H1 (cell line): Measurements from ENCODE around the gene MALSU1. TPM values are rescaled to one million over a fixed set of nuclear protein-coding genes. Genes with fewer than 3 reads are reported as not detected.

Experiments
- CBX5 ChIP-seq: fragments of 300-800, 300-1000 bp; sonication (generic); IDR thresholded peaks from 2 replicates; pipeline ENCODE4 v1.7.1; 2016; ENCODE audit warnings: antibody characterized with exemption, low read length, low read depth
- CEBPB ChIP-seq: IDR thresholded peaks from 2 replicates; pipeline ENCODE4 v1.6.1; 2012; ENCODE audit warnings: low read depth, low read length
- EZH2 ChIP-seq: fragments of 200-600 bp; sonication (generic); IDR thresholded peaks from 2 replicates; pipeline ENCODE4 v1.7.1; 2012; ENCODE audit warnings: low read depth, mild to moderate bottlenecking, moderate library complexity, low read length, inconsistent platforms; ENCODE audit not compliant: severe bottlenecking
- HDAC6 ChIP-seq: IDR thresholded peaks from one replicate; pipeline ENCODE4 v1.7.1; 2012; ENCODE audit warnings: low read depth, mild to moderate bottlenecking, inconsistent platforms, low read length, moderate library complexity
- MAFK ChIP-seq: IDR thresholded peaks from 2 replicates; pipeline ENCODE4 v1.6.1; 2012; ENCODE audit warnings: low read depth, mild to moderate bottlenecking, improper control_type of control experiment, low read length
- NRF1 ChIP-seq: IDR thresholded peaks from 2 replicates; pipeline ENCODE4 v1.6.1; 2011; ENCODE audit warnings: mild to moderate bottlenecking, low read depth, low read length, improper control_type of control experiment
- RAD21 ChIP-seq, 2 experiments: IDR thresholded peaks in 1 of 2; conservative IDR thresholded peaks in 1 of 2; 2 replicates each; pipeline ENCODE4 v1.6.1; 2011; ENCODE audit warnings: low read depth in 2 of 2, low read length in 2 of 2, improper control_type of control experiment in 1 of 2, inconsistent platforms in 1 of 2, mild to moderate bottlenecking in 1 of 2, moderate library complexity in 1 of 2
- TBP ChIP-seq: IDR thresholded peaks from 2 replicates; pipeline ENCODE4 v1.6.1; 2011; ENCODE audit warnings: low read depth, low read length, improper control_type of control experiment
- polyA plus RNA-seq, 7 experiments: library from polyadenylated mRNA; depleted of rRNA in 3 of 7; stranded (reverse) in 5 of 7; unstranded in 2 of 7; fragments of >200 nt in 5 of 7; fragments of 200-250 nt in 2 of 7; gene quantifications; 1 replicate in 5 of 7; 2 replicates in 1 of 7; 4 replicates in 1 of 7; pipeline versions ENCODE4 v1.2.1 to v1.2.3, GENCODE V29; 2011 to 2013; ENCODE audit warnings: missing spikeins in 2 of 7, mixed read lengths in 2 of 7
- total RNA-seq: library from RNA; stranded (reverse); fragmentation: NEBNext Ultra II Directional; extraction: Animal tissue kit (Norgen Biotek cat#: 25700); gene quantifications from 2 replicates; pipeline ENCODE4 v1.2.1, GENCODE V29; 2021
- TF ChIP-seq, protein P1 (sequence below): IDR thresholded peaks from 2 replicates; pipeline ENCODE4 v1.6.1; 2011; ENCODE audit warnings: low read length, improper control_type of control experiment

The MALSU1 gene
- total and polyA plus RNA-seq, 2 of the 8 experiments (the other 6 are each of a cell fraction or from before 2014, with no cell fraction given): 73.5 to 84.0 TPM

DNA sequence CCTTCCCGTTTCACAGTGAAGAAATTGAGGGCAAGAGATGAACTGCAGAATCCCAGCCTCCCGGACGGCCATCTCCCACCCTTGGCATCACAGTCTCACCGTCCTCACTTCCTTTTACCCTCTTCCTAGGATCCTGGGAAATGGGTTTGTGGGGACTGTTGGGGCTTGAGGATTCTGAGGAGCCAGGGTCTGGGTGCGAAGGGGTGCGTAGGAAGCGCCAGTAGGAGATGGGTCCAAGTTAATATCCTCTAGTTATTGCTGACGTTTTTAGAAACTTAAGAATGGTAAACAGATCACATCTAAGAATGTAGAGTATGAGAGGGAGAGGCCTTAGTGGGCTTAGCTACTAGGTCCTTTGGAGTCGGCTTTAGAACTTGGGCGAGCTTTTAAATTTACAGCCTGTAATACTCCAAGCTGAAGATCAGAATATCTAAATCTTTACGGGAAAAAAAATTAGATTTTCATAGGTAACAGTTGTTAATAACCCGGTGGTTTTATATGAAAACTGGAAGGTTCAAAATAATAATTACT, 696 bp downstream of the MALSU1 start (continued):
- no peak for TF ChIP-seq RAD21 (IDR thresholded peaks at IDR 0.05 in 1 of 2, conservative IDR thresholded peaks at IDR 0.05 in 1 of 2; ENCODE audit: low read depth in 2 of 2, low read length in 2 of 2)
- no peak for TF ChIP-seq CEBPB
- TF ChIP-seq CBX5: no peak
- no peak for TF ChIP-seq NRF1
- TF ChIP-seq TBP: no peak
- TF ChIP-seq EZH2: no peak
- TF ChIP-seq, protein P1, sequence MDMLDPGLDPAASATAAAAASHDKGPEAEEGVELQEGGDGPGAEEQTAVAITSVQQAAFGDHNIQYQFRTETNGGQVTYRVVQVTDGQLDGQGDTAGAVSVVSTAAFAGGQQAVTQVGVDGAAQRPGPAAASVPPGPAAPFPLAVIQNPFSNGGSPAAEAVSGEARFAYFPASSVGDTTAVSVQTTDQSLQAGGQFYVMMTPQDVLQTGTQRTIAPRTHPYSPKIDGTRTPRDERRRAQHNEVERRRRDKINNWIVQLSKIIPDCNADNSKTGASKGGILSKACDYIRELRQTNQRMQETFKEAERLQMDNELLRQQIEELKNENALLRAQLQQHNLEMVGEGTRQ: no peak
- no peak for TF ChIP-seq HDAC6
- TF ChIP-seq MAFK: no peak
